K562 (cell line): ENCODE results near the gene CDC42EP2. TPM values are rescaled to one million over a fixed set of nuclear protein-coding genes. Genes with fewer than 3 reads are reported as not detected.

Source experiments
- ATAC-seq: fragments of 200-7000 bp; cut with Tn5 transposase; 3 replicates; pipeline ENCODE4 v1.9.1; 2020; ENCODE audit warnings: moderate library complexity
- BruUV-seq: library from RNA; stranded (reverse); fragments of 400-500 nt; replicated peaks from 2 replicates; lab custom pipeline; 2021; lab: Mats Ljungman, UMichigan
- CTCF ChIA-PET: fragments of 300-600 bp; formaldehyde crosslinking; extraction: SDS; loops from one replicate; lab custom pipeline; 2021; ENCODE audit warnings: low intra/inter-chr PET ratio; lab: Yijun Ruan, JAX
- POLR2A ChIA-PET: fragments of 300-600, 350-650 bp; sonication (Branson Sonifier 250); formaldehyde crosslinking; extraction: SDS; loops from one replicate; lab custom pipeline; 2021; ENCODE audit warnings: antibody characterized with exemption, inconsistent platforms; lab: Yijun Ruan, JAX
- DNase-seq, 4 experiments: peaks; one replicate each; pipeline versions ENCODE4 v3.0.0 to v3.0.0-alpha.2; 2011 to 2018; ENCODE audit warnings: low spot score in 3 of 4, mixed read lengths in 3 of 4; ENCODE audit errors: extremely low read depth in 1 of 4
- FAIRE-seq: peaks from 2 replicates; lab custom pipeline; 2011; peaks lifted over from hg19 to GRCh38; lab: Jason Lieb, UNC
- H2AFZ ChIP-seq: 2 replicates; pipeline ENCODE4 v1.6.0; 2011; ENCODE audit warnings: low read depth, low read length, control low read depth, inconsistent platforms
- H3K27ac ChIP-seq: fragments of 200-600 bp; 3 replicates; pipeline ENCODE4 v1.8.0; 2011; ENCODE audit warnings: low read depth, mild to moderate bottlenecking, control low read depth, inconsistent platforms, low read length, moderate library complexity, mixed read lengths; ENCODE audit errors: extremely low read depth
- H3K27me3 ChIP-seq, 2 experiments: fragments of 300-600 bp in 1 of 2; 2 replicates in 1 of 2; 3 replicates in 1 of 2; pipeline versions ENCODE4 v1.6.0 to v1.8.0; 2011; ENCODE audit warnings: inconsistent platforms in 2 of 2, low read length in 2 of 2, mild to moderate bottlenecking in 1 of 2, mixed read lengths in 1 of 2, moderate library complexity in 1 of 2; ENCODE audit not compliant: control insufficient read depth in 2 of 2, insufficient read depth in 2 of 2
- H3K36me3 ChIP-seq: fragments of 300-600 bp; 3 replicates; pipeline ENCODE4 v1.8.0; 2011; ENCODE audit warnings: mild to moderate bottlenecking, low read length, inconsistent platforms; ENCODE audit not compliant: control insufficient read depth, insufficient read depth
- H3K4me1 ChIP-seq, 2 experiments: fragments of 200-600 bp in 1 of 2; replicated peaks in 1 of 2; 2 replicates in 1 of 2; 3 replicates in 1 of 2; pipeline versions ENCODE4 v1.5.1 to v1.8.0; 2011; ENCODE audit warnings: inconsistent platforms in 2 of 2, low read length in 2 of 2, mild to moderate bottlenecking in 1 of 2, mixed read lengths in 1 of 2, moderate library complexity in 1 of 2; ENCODE audit not compliant: control insufficient read depth in 2 of 2, insufficient read depth in 2 of 2
- H3K4me2 ChIP-seq: 2 replicates; pipeline ENCODE4 v1.6.1; 2011; ENCODE audit warnings: low read length, control low read depth, inconsistent platforms, mixed read lengths; ENCODE audit not compliant: insufficient read depth
- H3K4me3 ChIP-seq: fragments of 200-600 bp; sonication (generic), shearing (Covaris generic); 2 replicates; pipeline ENCODE4 v1.5.1; 2016; ENCODE audit warnings: control low read depth, inconsistent platforms
- H3K79me2 ChIP-seq: fragments of 200-600 bp; 3 replicates; pipeline ENCODE4 v1.8.0; 2011; ENCODE audit warnings: low read length, inconsistent platforms; ENCODE audit not compliant: control insufficient read depth, insufficient read depth
- H3K9ac ChIP-seq, 2 experiments: 2 replicates each; pipeline versions ENCODE4 v1.6.0 to v1.6.1; 2011; ENCODE audit warnings: low read depth in 2 of 2, low read length in 2 of 2, control low read depth in 1 of 2, inconsistent platforms in 1 of 2, mild to moderate bottlenecking in 1 of 2, mixed read lengths in 1 of 2; ENCODE audit not compliant: insufficient read depth in 1 of 2
- H3K9me1 ChIP-seq: one replicate; pipeline ENCODE4 v1.6.0; 2011; ENCODE audit warnings: inconsistent platforms, mild to moderate bottlenecking, low read length, moderate library complexity; ENCODE audit not compliant: control insufficient read depth, insufficient read depth
- H3K9me3 ChIP-seq: replicated peaks from 2 replicates; pipeline ENCODE4 v1.5.1; 2011; ENCODE audit warnings: low read depth, low read length, inconsistent platforms; ENCODE audit not compliant: control insufficient read depth, insufficient read depth
- H4K20me1 ChIP-seq: replicated peaks from 2 replicates; pipeline ENCODE4 v1.6.1; 2011; ENCODE audit warnings: low read length, inconsistent platforms, mixed read lengths; ENCODE audit not compliant: control insufficient read depth, insufficient read depth
- CBX3 ChIP-seq, 2 experiments: IDR thresholded peaks; 1 replicate in 1 of 2; 2 replicates in 1 of 2; pipeline ENCODE4 v1.6.1; 2012; ENCODE audit warnings: inconsistent platforms in 2 of 2, low read length in 2 of 2, borderline replicate concordance in 1 of 2, control low read depth in 1 of 2
- ZNF79 ChIP-seq: fragments of 250-450 bp; sonication (Bioruptor Pico); IDR thresholded peaks from 2 replicates; pipeline ENCODE4 v1.4.0; 2020; ENCODE audit warnings: low read depth, mild to moderate bottlenecking, moderate library complexity
- WGBS: fragments of 100-300 bp; shearing (Covaris generic); methylation state at CpG from one replicate; pipeline ENCODE4 v1.1.6; 2016; ENCODE audit warnings: low coverage, mixed read lengths; ENCODE audit not compliant: insufficient coverage; ENCODE audit errors: missing lambda C conversion rate; 5-methylcytosine and 5-hydroxymethylcytosine counted together
- in situ Hi-C: fragments of 300-500 bp; cut with MboI; formaldehyde crosslinking; loops from 4 replicates; pipeline ENCODE4 v1.15.0; 2018; ENCODE audit warnings: inconsistent platforms, mixed read lengths
- intact Hi-C: fragments of 100-400 bp; cut with micrococcal nuclease; formaldehyde crosslinking; loops from 2 replicates; pipeline ENCODE4 v1.14.2; 2022
- polyA plus RNA-seq, 8 experiments: library from polyadenylated mRNA; depleted of rRNA in 4 of 8; stranded (reverse) in 5 of 8; unstranded in 3 of 8; fragments of >200 nt; fragmentation: Nextera tagmentation in 2 of 8; fragmentation: Illumina TruSeq in 1 of 8; extraction: Ambion mirVana in 2 of 8; extraction: Trizol in 1 of 8; gene quantifications; 2 replicates each; pipeline versions ENCODE4 v1.2.1 to v1.2.3, GENCODE V29; 2011 to 2014; ENCODE audit warnings: inconsistent platforms in 1 of 8, missing spikeins in 1 of 8
- total RNA-seq, 7 experiments: library from RNA; depleted of rRNA in 6 of 7; stranded (reverse); fragments of >200 nt in 6 of 7; fragmentation: Illumina TruSeq in 2 of 7; extraction: Trizol in 2 of 7; gene quantifications; 2 replicates each; pipeline versions ENCODE4 v1.2.1 to v1.2.3, GENCODE V29; 2011 to 2021; ENCODE audit warnings: low replicate concordance in 1 of 7
- TF ChIP-seq, protein P1 (sequence below): sonication (generic); formaldehyde crosslinking; IDR thresholded peaks from 2 replicates; pipeline ENCODE4 v1.9.0; 2022; ENCODE audit warnings: mild to moderate bottlenecking, missing genetic modification reagents

Gene CDC42EP2
- total and polyA plus RNA-seq, 9 of the 15 experiments (the other 6 are each of a cell fraction or from before 2014, with no cell fraction given): 0.27 to 3.5 (median 0.83) TPM; not detected in 1

DNA sequence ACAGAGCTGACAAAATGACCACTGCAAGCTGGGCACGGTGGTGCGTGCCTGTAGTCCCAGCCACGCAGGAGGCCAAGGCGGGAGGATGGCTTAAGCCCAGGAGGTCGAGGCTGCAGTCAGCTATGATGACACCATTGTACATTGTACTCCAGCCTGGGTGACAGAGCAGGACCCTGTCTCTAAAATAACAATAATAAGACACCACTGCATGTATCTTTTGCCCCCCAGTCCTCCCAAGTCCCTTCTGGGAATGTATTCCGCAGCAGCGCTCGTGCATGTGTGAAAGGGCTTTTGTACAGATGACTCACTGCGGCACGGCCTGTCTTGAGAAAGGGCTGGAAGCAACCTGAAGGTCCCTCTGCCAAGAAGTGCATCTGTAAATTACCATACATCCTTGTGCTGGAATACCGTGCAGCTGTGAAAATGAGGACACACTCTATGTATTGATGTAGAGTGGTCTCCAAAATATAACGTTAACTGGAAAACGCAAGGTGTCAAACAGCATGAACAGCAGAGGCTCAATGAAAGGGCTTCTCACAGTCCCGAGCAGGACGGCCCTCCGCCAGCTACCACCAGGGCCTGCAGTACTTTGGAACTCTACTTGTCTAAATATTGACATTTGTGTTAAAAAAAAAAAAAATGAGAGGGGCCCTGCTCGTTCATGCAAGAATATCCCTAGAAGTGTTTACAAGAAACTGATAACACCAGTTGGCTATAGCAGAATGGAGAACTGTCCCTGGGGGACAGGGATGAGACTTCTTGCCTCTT lies 9.0 kb upstream of the CDC42EP2 start:
- ChIA-PET POLR2A (no interaction called here), CTCF (no interaction called here)
- Histone ChIP-seq H3K27ac (no peak overlapping the region), H3K79me2 (no peaks in the 10 kb centered on the region), H3K4me3 (no peak overlapping the region), H3K4me2 (no peak overlapping the region), H3K9ac (no peak overlapping the region), H4K20me1 (peaks cover 6% of the 10 kb centered on the region), H3K4me1 (peaks cover 16 to 28% of the 10 kb centered on the region in 2 experiments; a peak in 4 of 5 replicates), H3K36me3 (peaks cover 13% of the 10 kb centered on the region; the same call in 2 of the 3 replicates), H2AFZ (no peak overlapping the region), H3K9me1 (no peaks in the 10 kb centered on the region), H3K27me3 (no peaks in the 10 kb centered on the region), H3K9me3 (no peaks in the 10 kb centered on the region)
- TF ChIP-seq ZNF79 (CRISPR knock-in tag) (no peak), CBX3 (IDR thresholded peaks at IDR 0.05; ENCODE audit: borderline replicate concordance in 1 of 2, low read length in 2 of 2) (no peak)
- TF ChIP-seq, protein P1, sequence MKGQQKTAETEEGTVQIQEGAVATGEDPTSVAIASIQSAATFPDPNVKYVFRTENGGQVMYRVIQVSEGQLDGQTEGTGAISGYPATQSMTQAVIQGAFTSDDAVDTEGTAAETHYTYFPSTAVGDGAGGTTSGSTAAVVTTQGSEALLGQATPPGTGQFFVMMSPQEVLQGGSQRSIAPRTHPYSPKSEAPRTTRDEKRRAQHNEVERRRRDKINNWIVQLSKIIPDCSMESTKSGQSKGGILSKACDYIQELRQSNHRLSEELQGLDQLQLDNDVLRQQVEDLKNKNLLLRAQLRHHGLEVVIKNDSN (CRISPR knock-in tag): 0 out of 2 replicates have a peak, but pooled peaks have one; percentile 16
- DNase-seq: no peak
- in situ Hi-C loops (no loop called here), intact Hi-C loops (no loop called here)
- WGBS: 80% methylated on average over 17 of the region's 17 CpGs
- no peak for FAIRE-seq
- ATAC-seq: no peak
- no TSS peak for BruUV-seq
